ENCODE measurements around the gene GET3.

DNA sequence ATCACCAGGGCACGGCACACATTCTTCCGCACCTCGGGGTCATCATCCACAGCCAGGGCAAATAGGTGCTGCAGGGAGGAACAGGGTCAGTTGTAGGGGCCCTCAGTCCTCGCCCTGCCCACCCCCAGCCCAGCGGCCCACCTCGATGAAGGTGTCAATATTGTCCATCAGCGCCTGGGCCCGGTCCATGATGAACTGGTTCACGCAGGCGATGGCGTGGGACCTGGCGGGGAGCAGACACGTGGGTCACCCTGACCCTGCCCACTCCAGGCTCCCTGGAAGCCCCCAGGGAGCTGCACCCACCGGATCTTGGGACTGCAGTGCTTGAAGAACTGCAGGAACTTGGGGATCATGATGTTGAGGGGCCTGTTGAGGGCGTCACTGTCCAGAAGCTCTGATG is 22.2 kb upstream of the GET3 start:
- TF ChIP-seq, protein P1, sequence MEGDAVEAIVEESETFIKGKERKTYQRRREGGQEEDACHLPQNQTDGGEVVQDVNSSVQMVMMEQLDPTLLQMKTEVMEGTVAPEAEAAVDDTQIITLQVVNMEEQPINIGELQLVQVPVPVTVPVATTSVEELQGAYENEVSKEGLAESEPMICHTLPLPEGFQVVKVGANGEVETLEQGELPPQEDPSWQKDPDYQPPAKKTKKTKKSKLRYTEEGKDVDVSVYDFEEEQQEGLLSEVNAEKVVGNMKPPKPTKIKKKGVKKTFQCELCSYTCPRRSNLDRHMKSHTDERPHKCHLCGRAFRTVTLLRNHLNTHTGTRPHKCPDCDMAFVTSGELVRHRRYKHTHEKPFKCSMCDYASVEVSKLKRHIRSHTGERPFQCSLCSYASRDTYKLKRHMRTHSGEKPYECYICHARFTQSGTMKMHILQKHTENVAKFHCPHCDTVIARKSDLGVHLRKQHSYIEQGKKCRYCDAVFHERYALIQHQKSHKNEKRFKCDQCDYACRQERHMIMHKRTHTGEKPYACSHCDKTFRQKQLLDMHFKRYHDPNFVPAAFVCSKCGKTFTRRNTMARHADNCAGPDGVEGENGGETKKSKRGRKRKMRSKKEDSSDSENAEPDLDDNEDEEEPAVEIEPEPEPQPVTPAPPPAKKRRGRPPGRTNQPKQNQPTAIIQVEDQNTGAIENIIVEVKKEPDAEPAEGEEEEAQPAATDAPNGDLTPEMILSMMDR (IDR thresholded peaks at IDR 0.05) = no peak
- TF ChIP-seq USF1 (CRISPR knock-in tag; IDR thresholded peaks at IDR 0.05) = no peak
- TF ChIP-seq, protein P2, sequence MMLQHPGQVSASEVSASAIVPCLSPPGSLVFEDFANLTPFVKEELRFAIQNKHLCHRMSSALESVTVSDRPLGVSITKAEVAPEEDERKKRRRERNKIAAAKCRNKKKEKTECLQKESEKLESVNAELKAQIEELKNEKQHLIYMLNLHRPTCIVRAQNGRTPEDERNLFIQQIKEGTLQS (CRISPR knock-in tag; conservative IDR thresholded peaks at IDR 0.05) = no peak
- TF ChIP-seq, protein P3, sequence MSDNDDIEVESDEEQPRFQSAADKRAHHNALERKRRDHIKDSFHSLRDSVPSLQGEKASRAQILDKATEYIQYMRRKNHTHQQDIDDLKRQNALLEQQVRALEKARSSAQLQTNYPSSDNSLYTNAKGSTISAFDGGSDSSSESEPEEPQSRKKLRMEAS (CRISPR knock-in tag; IDR thresholded peaks at IDR 0.05) = no peak
- TF ChIP-seq MYBL2 (CRISPR knock-in tag; IDR thresholded peaks at IDR 0.05) = no peak
